H1 (cell line): ENCODE data around the gene RBM10. TPM values are rescaled to one million over a fixed set of nuclear protein-coding genes. Genes with fewer than 3 reads are reported as not detected.

Source experiments
- SP1 ChIP-seq: IDR thresholded peaks from 2 replicates; pipeline ENCODE4 v1.6.1; 2011; ENCODE audit warnings: low read depth, low read length
- USF2 ChIP-seq: IDR thresholded peaks from 2 replicates; pipeline ENCODE4 v1.6.1; 2011; ENCODE audit warnings: low read length, improper control_type of control experiment
- polyA plus RNA-seq, 7 experiments: library from polyadenylated mRNA; depleted of rRNA in 3 of 7; stranded (reverse) in 5 of 7; unstranded in 2 of 7; fragments of >200 nt in 5 of 7; fragments of 200-250 nt in 2 of 7; gene quantifications; 1 replicate in 5 of 7; 2 replicates in 1 of 7; 4 replicates in 1 of 7; pipeline versions ENCODE4 v1.2.1 to v1.2.3, GENCODE V29; 2011 to 2013; ENCODE audit warnings: missing spikeins in 2 of 7, mixed read lengths in 2 of 7
- total RNA-seq: library from RNA; stranded (reverse); fragmentation: NEBNext Ultra II Directional; extraction: Animal tissue kit (Norgen Biotek cat#: 25700); gene quantifications from 2 replicates; pipeline ENCODE4 v1.2.1, GENCODE V29; 2021

RBM10 gene
- total and polyA plus RNA-seq, 2 of the 8 experiments (the other 6 are each of a cell fraction or from before 2014, with no cell fraction given): 35.7 to 64.0 TPM

- TF ChIP-seq USF2: no peak
- no peak for TF ChIP-seq SP1
Observed at GRCh38 chrX:47215291-47215900, 70.4 kb downstream of the RBM10 start (continued).
